Measurements from ENCODE around the gene NT5DC4. TPM values are rescaled to one million over a fixed set of nuclear protein-coding genes. Genes with fewer than 3 reads are reported as not detected.

The NT5DC4 gene
- total and polyA plus RNA-seq, 2 of the 8 experiments (the other 6 are each of a cell fraction or from before 2014, with no cell fraction given), result not detected

DNA sequence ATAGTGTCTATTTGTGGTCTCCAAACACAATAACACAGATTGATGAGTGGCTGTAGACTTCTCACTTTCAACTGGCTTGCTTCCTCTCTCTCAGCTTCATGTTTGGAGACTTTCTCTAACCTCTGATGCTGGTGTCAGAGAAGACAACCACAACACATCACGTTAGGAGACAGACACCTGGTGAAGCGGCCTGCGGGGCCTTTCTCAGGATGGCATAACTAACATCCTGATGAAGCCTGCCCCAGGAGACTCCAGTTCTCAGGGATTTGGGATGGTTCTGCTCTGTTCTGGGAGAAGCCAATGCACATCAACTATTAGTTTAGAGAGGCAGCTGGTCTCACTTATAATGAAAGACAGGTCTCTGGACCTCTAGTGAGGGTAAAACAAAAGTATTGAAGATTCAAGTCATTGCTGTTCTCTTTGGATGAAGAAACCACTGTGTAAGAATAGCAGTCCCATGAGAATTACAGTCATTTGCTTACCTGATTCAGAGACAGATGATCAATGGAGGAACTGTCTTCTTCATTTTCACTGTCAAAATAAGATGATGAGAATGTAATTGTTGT, 61.5 kb downstream of the NT5DC4 start:
- 76% methylated on average over 3 of the region's 3 CpGs; no CpG with 5 or more reads in 1 of the 2 experiments for WGBS, 2 experiments (ENCODE audit: extremely low coverage in 1 of 2, insufficient coverage in 1 of 2, insufficient read length in 1 of 2, insufficient replicate concordance in 2 of 2, low coverage in 1 of 2, low lambda C conversion rate in 2 of 2, missing lambda C conversion rate in 1 of 2)
- H3K23ac ChIP-seq (ENCODE audit: insufficient read length), result no peak overlapping the region
- H4K20me1 ChIP-seq (replicated peaks in 1 of 2; ENCODE audit: control insufficient read depth in 1 of 2, insufficient read depth in 2 of 2, low read length in 2 of 2), result no peaks in the 10 kb centered on the region
- DNase-seq (ENCODE audit: low read depth in 1 of 2, low spot score in 2 of 2) (no peak), FAIRE-seq (no peak)
- no peak overlapping the region for H2BK120ac ChIP-seq (replicated peaks; ENCODE audit: low read depth, low read length)
- no peaks in the 10 kb centered on the region for H3K79me2 ChIP-seq (ENCODE audit: control insufficient read depth in 1 of 2, insufficient read depth in 2 of 2, low read length in 2 of 2)
- no peak overlapping the region for H2AK5ac ChIP-seq (ENCODE audit: low read depth, low read length)
- H3K14ac ChIP-seq (ENCODE audit: insufficient read length), result no peak overlapping the region
- H3K4me2 ChIP-seq (ENCODE audit: insufficient read depth in 1 of 2, low read depth in 2 of 2, low read length in 2 of 2), result no peak overlapping the region
- no peaks in the 10 kb centered on the region for H3K79me1 ChIP-seq (ENCODE audit: low read depth, low read length)
- H4K8ac ChIP-seq (ENCODE audit: extremely low read depth, insufficient read depth, low read length), result no peak overlapping the region
- no peak overlapping the region for H3K4me3 ChIP-seq (ENCODE audit: extremely low read depth in 1 of 4, insufficient read depth in 2 of 4, low read depth in 3 of 4, low read length in 4 of 4)
- peaks cover 0 to 18% (median 3%) of the 10 kb centered on the region in 4 experiments; a peak in 3 of 7 replicates for H3K4me1 ChIP-seq (replicated peaks in 1 of 4; ENCODE audit: control insufficient read depth in 3 of 4, insufficient read depth in 4 of 4, low read length in 3 of 4)
- no peak overlapping the region for H2BK5ac ChIP-seq (ENCODE audit: low read depth, low read length)
- H2AFZ ChIP-seq (ENCODE audit: low read length), result no peak overlapping the region
- H2BK15ac ChIP-seq (ENCODE audit: low read length), result no peak overlapping the region
- H3K9me3 ChIP-seq (ENCODE audit: insufficient read depth in 2 of 2, low read depth in 1 of 2, low read length in 1 of 2), result no peaks in the 10 kb centered on the region
- no peak overlapping the region for H3K18ac ChIP-seq (ENCODE audit: extremely low read depth, low read length)
- no peaks in the 10 kb centered on the region for H3K36me3 ChIP-seq (ENCODE audit: control insufficient read depth in 2 of 4, insufficient read depth in 4 of 4, low read length in 3 of 4)
- no peaks in the 10 kb centered on the region; the same call in 1 of the 2 replicates for H3K23me2 ChIP-seq (ENCODE audit: low read depth, low read length)
- H3K9ac ChIP-seq (replicated peaks in 1 of 4; ENCODE audit: extremely low read depth in 1 of 4, low read depth in 3 of 4, low read length in 3 of 4), result no peak overlapping the region
- POLR2A ChIA-PET (ENCODE audit: partially characterized antibody), result interaction anchor here (0.7 kb wide), 1 partner anchor 32 kb away, joined by 3 read pairs; no protein-coding TSS in a partner anchor
- TF ChIP-seq NRF1 (IDR thresholded peaks at IDR 0.05; ENCODE audit: low read depth, low read length), result no peak
- no peak for TF ChIP-seq SIX5 (IDR thresholded peaks at IDR 0.05; ENCODE audit: low read depth, low read length)
- TF ChIP-seq MAFK (IDR thresholded peaks at IDR 0.05; ENCODE audit: low read depth, low read length), result no peak
- H2BK12ac ChIP-seq (ENCODE audit: low read depth, low read length), result no peak overlapping the region
- CTCF ChIA-PET (ENCODE audit: partially characterized antibody), result interaction anchor here (0.7 to 1.4 kb wide), 4 partner anchors 9 to 177 kb away, joined by 3 to 5 read pairs (median 4); no protein-coding TSS in a partner anchor
- no peak overlapping the region for H3K27ac ChIP-seq (ENCODE audit: low read depth, low read length)
- H3K56ac ChIP-seq (replicated peaks; ENCODE audit: insufficient read length, low read depth, low read length), result no peak overlapping the region
- H2BK20ac ChIP-seq (ENCODE audit: low read length), result no peak overlapping the region
- no peak overlapping the region for H4K91ac ChIP-seq (replicated peaks; ENCODE audit: insufficient read length, low read length)
- no peaks in the 10 kb centered on the region for H3K27me3 ChIP-seq (replicated peaks in 1 of 4; ENCODE audit: control insufficient read depth in 3 of 4, extremely low read depth in 1 of 4, insufficient read depth in 3 of 4, low read length in 3 of 4)
- no peak overlapping the region for H3K4ac ChIP-seq (replicated peaks; ENCODE audit: insufficient read length, low read depth, low read length)
- no peak overlapping the region for H4K5ac ChIP-seq (ENCODE audit: insufficient read length, low read depth, low read length)

All from H1 (cell line).